Measurements from ENCODE around the gene NRXN3.

The NRXN3 gene

DNA sequence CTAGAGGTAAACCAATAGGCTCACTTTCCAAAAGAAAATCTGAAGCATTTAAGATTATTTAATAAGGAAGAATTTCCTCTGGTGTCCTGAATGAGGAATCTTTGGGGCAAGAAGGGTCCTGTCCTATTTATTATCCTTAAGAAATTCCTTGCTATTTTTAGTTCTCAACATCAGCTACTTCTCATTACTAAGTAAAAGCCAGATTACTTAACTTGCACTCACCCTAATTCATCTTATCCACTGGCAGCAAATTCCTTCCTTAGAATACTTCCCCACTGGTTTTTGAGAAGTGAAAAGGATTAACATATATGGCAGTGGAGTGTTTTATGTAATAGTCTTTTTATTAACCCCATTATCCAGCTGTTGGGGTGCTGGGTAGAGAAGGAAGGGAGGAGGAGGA lies 1273.4 kb downstream of the NRXN3 start:
- Mint-ChIP-seq H3K9me3 (peaks cover 4% of the 10 kb centered on the region), H3K27me3 (ENCODE audit: low read depth, poor library complexity) (no peaks in the 10 kb centered on the region), H3K4me3 (no peak overlapping the region), H3K27ac (no peak overlapping the region), H3K4me1 (peaks cover 35% of the 10 kb centered on the region), H3K36me3 (ENCODE audit: low read depth) (peaks cover 5% of the 10 kb centered on the region)
- TF ChIP-seq, protein P1, sequence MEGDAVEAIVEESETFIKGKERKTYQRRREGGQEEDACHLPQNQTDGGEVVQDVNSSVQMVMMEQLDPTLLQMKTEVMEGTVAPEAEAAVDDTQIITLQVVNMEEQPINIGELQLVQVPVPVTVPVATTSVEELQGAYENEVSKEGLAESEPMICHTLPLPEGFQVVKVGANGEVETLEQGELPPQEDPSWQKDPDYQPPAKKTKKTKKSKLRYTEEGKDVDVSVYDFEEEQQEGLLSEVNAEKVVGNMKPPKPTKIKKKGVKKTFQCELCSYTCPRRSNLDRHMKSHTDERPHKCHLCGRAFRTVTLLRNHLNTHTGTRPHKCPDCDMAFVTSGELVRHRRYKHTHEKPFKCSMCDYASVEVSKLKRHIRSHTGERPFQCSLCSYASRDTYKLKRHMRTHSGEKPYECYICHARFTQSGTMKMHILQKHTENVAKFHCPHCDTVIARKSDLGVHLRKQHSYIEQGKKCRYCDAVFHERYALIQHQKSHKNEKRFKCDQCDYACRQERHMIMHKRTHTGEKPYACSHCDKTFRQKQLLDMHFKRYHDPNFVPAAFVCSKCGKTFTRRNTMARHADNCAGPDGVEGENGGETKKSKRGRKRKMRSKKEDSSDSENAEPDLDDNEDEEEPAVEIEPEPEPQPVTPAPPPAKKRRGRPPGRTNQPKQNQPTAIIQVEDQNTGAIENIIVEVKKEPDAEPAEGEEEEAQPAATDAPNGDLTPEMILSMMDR (IDR thresholded peaks at IDR 0.05), result no peak
- DNase-seq, result no peak

DNA sequence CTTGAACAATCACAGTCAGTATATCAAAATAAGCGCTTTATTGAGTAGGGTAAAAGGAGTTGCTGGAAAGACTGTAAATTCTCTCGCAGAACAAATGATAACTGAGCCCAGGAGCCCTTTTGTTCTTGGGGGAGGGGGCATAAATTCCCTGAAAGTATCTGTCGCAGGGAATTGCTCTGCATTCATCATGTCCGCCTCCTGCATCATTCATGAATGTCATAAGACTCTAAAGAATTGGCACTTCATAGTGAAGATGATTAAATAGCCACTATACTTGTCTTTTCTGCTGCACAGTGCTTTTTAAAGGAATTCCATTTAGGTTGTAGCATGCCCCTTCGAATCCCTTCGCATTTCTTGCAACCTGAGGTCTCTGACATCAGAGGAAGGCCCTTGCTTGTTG lies 1278.8 kb downstream of the NRXN3 start:
- H3K36me3 Mint-ChIP-seq (ENCODE audit: low read depth), result no peaks in the 10 kb centered on the region
- peak overlapping the region; percentile 73 for H3K27ac Mint-ChIP-seq
- TF ChIP-seq, protein P1 (IDR thresholded peaks at IDR 0.05), result no peak
- DNase-seq, result no peak
- no peaks in the 10 kb centered on the region for H3K9me3 Mint-ChIP-seq
- no peaks in the 10 kb centered on the region for H3K27me3 Mint-ChIP-seq (ENCODE audit: low read depth, poor library complexity)
- H3K4me1 Mint-ChIP-seq, result peaks cover 15% of the 10 kb centered on the region
- H3K4me3 Mint-ChIP-seq, result no peak overlapping the region

DNA sequence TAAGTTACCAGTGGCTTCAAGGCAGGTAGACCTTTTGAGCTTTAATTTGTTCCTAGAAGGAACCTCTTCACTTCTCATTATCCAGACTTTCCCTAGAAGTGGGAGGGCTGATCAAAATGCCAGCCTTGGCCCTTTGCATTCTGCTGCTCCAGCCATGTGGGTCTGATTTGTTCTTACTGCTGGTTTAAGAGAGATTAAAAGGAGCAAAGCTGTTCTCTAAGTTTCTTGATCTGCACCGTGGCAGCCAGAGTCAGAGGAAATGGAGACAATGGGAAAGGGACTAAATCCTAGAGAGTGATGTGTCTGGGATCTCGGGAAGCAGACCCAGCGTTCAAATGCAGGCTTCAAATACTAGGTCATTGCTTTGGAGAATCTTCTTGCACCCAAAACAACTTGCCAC lies 1281.4 kb downstream of the NRXN3 start:
- H3K9me3 Mint-ChIP-seq, result no peaks in the 10 kb centered on the region
- no peaks in the 10 kb centered on the region for H3K27me3 Mint-ChIP-seq (ENCODE audit: low read depth, poor library complexity)
- TF ChIP-seq, protein P1 (IDR thresholded peaks at IDR 0.05), result no peak
- H3K27ac Mint-ChIP-seq, result peak overlapping the region; percentile 7
- H3K36me3 Mint-ChIP-seq (ENCODE audit: low read depth), result no peaks in the 10 kb centered on the region
- peaks cover 15% of the 10 kb centered on the region for H3K4me1 Mint-ChIP-seq
- no peak for DNase-seq
- H3K4me3 Mint-ChIP-seq, result no peak overlapping the region

DNA sequence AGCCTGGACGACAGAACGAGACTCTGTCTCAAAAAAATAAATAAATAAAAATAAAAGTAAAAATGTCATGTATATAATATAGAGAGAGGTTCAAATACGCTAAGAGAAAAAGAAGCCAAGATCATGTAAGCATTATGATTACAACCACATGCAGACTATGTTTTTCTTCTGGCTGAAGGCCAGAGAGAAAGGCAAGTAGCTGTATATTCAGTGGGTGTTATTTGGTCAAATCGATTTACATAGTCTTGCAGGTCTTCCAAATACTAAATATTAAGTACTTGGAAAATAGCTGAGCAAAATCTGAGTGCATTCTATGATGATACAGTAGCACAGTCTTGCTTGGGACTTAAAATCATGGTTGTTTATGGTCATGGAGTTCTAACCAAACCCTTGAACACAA lies 1283.1 kb downstream of the NRXN3 start:
- Mint-ChIP-seq H3K9me3 (no peaks in the 10 kb centered on the region), H3K27ac (no peak overlapping the region), H3K36me3 (ENCODE audit: low read depth) (no peaks in the 10 kb centered on the region), H3K4me3 (no peak overlapping the region), H3K27me3 (ENCODE audit: low read depth, poor library complexity) (no peaks in the 10 kb centered on the region), H3K4me1 (peaks cover 7% of the 10 kb centered on the region)
- DNase-seq, result no peak
- TF ChIP-seq, protein P1 (IDR thresholded peaks at IDR 0.05), result no peak

DNA sequence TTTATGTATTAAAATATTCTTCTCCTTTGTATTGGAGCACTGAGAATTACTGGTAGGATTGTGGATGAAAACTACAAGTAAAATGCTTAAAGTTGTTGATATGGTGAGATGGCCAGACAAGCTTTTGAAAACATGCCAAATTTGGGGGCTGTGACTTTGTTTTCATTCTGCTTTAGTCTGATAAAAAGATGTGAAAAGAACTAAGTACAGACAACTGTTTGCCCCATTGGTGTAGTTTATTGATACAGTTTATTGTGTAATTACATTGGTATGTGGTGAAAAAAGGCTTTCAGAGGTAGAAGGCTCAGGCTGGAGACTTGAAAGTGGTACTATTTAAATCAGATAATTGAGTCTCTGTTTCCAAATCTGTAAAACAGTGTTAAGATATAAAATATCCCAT lies 1294.3 kb downstream of the NRXN3 start:
- peaks cover 20% of the 10 kb centered on the region for H3K4me1 Mint-ChIP-seq
- no peak for DNase-seq
- no peaks in the 10 kb centered on the region for H3K27me3 Mint-ChIP-seq (ENCODE audit: low read depth, poor library complexity)
- no peaks in the 10 kb centered on the region for H3K9me3 Mint-ChIP-seq
- no peak overlapping the region for H3K27ac Mint-ChIP-seq
- H3K36me3 Mint-ChIP-seq (ENCODE audit: low read depth), result no peaks in the 10 kb centered on the region
- TF ChIP-seq, protein P1 (IDR thresholded peaks at IDR 0.05), result no peak
- no peak overlapping the region for H3K4me3 Mint-ChIP-seq

DNA sequence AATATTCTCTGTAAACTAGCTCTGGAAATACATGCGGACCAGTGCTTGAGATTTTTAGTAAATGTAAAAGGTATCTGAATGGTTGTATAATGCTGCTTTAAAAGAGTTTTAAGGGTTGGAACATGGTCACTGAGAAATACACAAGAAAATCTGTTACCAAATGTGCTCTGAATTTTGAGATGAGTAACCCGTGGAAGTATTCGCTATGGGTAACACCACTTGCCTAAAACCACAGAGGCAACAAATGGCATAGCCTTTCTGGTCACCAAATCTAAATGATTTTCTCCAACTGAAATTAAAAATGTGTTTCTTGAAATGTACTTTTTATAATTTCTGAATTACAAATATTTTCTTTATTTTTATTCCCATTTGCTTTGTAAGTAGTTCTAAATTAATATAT lies 1295.5 kb downstream of the NRXN3 start:
- Mint-ChIP-seq H3K4me3 (no peak overlapping the region), H3K9me3 (no peaks in the 10 kb centered on the region), H3K27ac (no peak overlapping the region), H3K27me3 (ENCODE audit: low read depth, poor library complexity) (peaks cover 5% of the 10 kb centered on the region), H3K36me3 (ENCODE audit: low read depth) (peaks cover 3% of the 10 kb centered on the region), H3K4me1 (peaks cover 29% of the 10 kb centered on the region)
- no peak for DNase-seq
- TF ChIP-seq, protein P1 (IDR thresholded peaks at IDR 0.05), result no peak

Data from nephron progenitor cell (in vitro differentiated cells).